Activated naive CD8-positive, alpha-beta T cell treated with anti-CD3 and anti-CD28 coated beads for 36 hours (primary cell): ENCODE measurements around the gene BANF2. TPM values are rescaled to one million over a fixed set of nuclear protein-coding genes. Genes with fewer than 3 reads are reported as not detected.

Experiments used
- total RNA-seq, 2 experiments: library from RNA; stranded (reverse); gene quantifications; one replicate each; pipeline ENCODE4 v1.2.3, GENCODE V29; 2021

BANF2 gene
- total RNA-seq, 2 experiments from 2014 or later = not detected

Other genes with a start within 250 kb of the BANF2 start
- gene BFSP1, start 168.6 kb upstream of the BANF2 start, total RNA-seq = under 1 TPM; 0.18 to 0.64 TPM
- 10 to 100 TPM; 56.7 to 57.5 TPM for gene DSTN, start 129.9 kb upstream of the BANF2 start, total RNA-seq
- 10 to 100 TPM; 24.0 to 26.5 TPM for gene RRBP1, start 17.7 kb upstream of the BANF2 start, total RNA-seq